Eye (tissue), 1 donor: ENCODE measurements around the gene CAPN1.
"Not testable (repeated sequence)": the region's sequence is repeated elsewhere in the genome, so short reads cannot be mapped to it uniquely, and the experiment has no call there.

Source experiments
- DNase-seq: peaks from one replicate; pipeline ENCODE4 v3.0.0-alpha.2; 2015

The CAPN1 gene

GRCh38 chr11:65221026-65221425 lies 39.3 kb downstream of the CAPN1 start:
- DNase-seq: no peak

- DNase-seq: no peak
Observed at GRCh38 chr11:65223011-65223410, 41.3 kb downstream of the CAPN1 start.

GRCh38 chr11:65224930-65225278 lies 43.2 kb downstream of the CAPN1 start:
- no peak for DNase-seq

- DNase-seq: peak; percentile 57
Observed at GRCh38 chr11:65225279-65226102, 43.8 kb downstream of the CAPN1 start.

GRCh38 chr11:65226103-65226442 lies 44.3 kb downstream of the CAPN1 start:
- DNase-seq: no peak

GRCh38 chr11:65227879-65228278 lies 46.2 kb downstream of the CAPN1 start:
- DNase-seq: no peak

GRCh38 chr11:65236194-65237059 lies 54.7 kb downstream of the CAPN1 start:
- DNase-seq: no peak

GRCh38 chr11:65238302-65238701 lies 56.6 kb downstream of the CAPN1 start:
- DNase-seq: not testable (repeated sequence)

- no peak for DNase-seq
Observed at GRCh38 chr11:65241134-65241533, 59.4 kb downstream of the CAPN1 start.

- no peak for DNase-seq
Observed at GRCh38 chr11:65241692-65242091, 60.0 kb downstream of the CAPN1 start.

- no peak for DNase-seq
Observed at GRCh38 chr11:65242389-65242788, 60.7 kb downstream of the CAPN1 start.

GRCh38 chr11:65243797-65244196 lies 62.1 kb downstream of the CAPN1 start:
- DNase-seq: no peak

GRCh38 chr11:65245046-65245445 lies 63.3 kb downstream of the CAPN1 start:
- not testable (repeated sequence) for DNase-seq

- no peak for DNase-seq
Observed at GRCh38 chr11:65246506-65246905, 64.8 kb downstream of the CAPN1 start.

- DNase-seq: not testable (repeated sequence)
Observed at GRCh38 chr11:65248184-65248710, 66.5 kb downstream of the CAPN1 start.

- no peak for DNase-seq
Observed at GRCh38 chr11:65251476-65251875, 69.7 kb downstream of the CAPN1 start.

GRCh38 chr11:65254724-65255123 lies 73.0 kb downstream of the CAPN1 start:
- no peak for DNase-seq

- DNase-seq: no peak
Observed at GRCh38 chr11:65258988-65259387, 77.3 kb downstream of the CAPN1 start.

GRCh38 chr11:65260302-65260701 lies 78.6 kb downstream of the CAPN1 start:
- no peak for DNase-seq

GRCh38 chr11:65260756-65261590 lies 79.2 kb downstream of the CAPN1 start:
- no peak for DNase-seq
